Heart left ventricle (tissue), 13 donors: ENCODE data around the gene LHFPL4.

Source experiments
- CTCF ChIP-seq, 12 donors: fragments of 200-600 bp; sonication (generic) in 4 of 12; IDR thresholded peaks; one replicate each; pipeline versions ENCODE4 v1.5.0 to v1.8.0; 2018 to 2022; ENCODE audit warnings: antibody characterized with exemption in 12 of 12, mild to moderate bottlenecking in 5 of 12
- POLR2A ChIP-seq, 2 donors: fragments of 450-650 bp; IDR thresholded peaks; one replicate each; pipeline ENCODE4 v1.6.1; 2017; ENCODE audit warnings: antibody characterized with exemption in 2 of 2, mild to moderate bottlenecking in 2 of 2, moderate library complexity in 2 of 2
- donor health status: ischemic (EF 13 %, LVEDD 7.1; RV severe dilation, severe dysfunction).
- donor health status: DM: no; HTN: yes; CAD: no.
- donor health status: DM: no; HTN: no; CAD: no.
- donor health status: ischemic (EF 25% LVEDD 6.9; RV normal size, moderate dysfunction).
- donor health status: ischemic (EF 25% LVEDD 5.7; RV mildly dilated, moderate dysfunction).
- donor health status: ischemic (EF 35%, LVEDD 5.7; RV mildly dilated, moderate dysfunction).
- donor health status: nonischemic (EF 11% LVEDD 7.7; RV severe dilation, severe dysfunction).
- donor health status: DM: yes; HTN: yes; CAD: no.
- donor health status: PGD.
- donor health status: ischemic (EF 29% LVEDD 5.4; RV normal size, mild dysfunction).
- donor health status: nonischemic (EF 23%, LVEDD 6.1; RV moderate dilation, normal function).

GRCh38 chr3:9581742-9582141, 28.1 kb upstream of the LHFPL4 start:
- TF ChIP-seq POLR2A (IDR thresholded peaks at IDR 0.05) = no peak
- no peak for TF ChIP-seq CTCF (IDR thresholded peaks at IDR 0.05)
